Stimulated activated CD8-positive, alpha-beta memory T cell treated with anti-CD3 and anti-CD28 coated beads, Interleukin-15, amount 100 ng/mL, for 4 hours (primary cell): ENCODE data around the gene HOXB8.

ENCODE experiments used
- DNase-seq, 2 donors: peaks; one replicate each; pipeline ENCODE4 v3.0.0-alpha.2; 2020; ENCODE audit warnings: low read depth in 2 of 2

The HOXB8 gene

DNA sequence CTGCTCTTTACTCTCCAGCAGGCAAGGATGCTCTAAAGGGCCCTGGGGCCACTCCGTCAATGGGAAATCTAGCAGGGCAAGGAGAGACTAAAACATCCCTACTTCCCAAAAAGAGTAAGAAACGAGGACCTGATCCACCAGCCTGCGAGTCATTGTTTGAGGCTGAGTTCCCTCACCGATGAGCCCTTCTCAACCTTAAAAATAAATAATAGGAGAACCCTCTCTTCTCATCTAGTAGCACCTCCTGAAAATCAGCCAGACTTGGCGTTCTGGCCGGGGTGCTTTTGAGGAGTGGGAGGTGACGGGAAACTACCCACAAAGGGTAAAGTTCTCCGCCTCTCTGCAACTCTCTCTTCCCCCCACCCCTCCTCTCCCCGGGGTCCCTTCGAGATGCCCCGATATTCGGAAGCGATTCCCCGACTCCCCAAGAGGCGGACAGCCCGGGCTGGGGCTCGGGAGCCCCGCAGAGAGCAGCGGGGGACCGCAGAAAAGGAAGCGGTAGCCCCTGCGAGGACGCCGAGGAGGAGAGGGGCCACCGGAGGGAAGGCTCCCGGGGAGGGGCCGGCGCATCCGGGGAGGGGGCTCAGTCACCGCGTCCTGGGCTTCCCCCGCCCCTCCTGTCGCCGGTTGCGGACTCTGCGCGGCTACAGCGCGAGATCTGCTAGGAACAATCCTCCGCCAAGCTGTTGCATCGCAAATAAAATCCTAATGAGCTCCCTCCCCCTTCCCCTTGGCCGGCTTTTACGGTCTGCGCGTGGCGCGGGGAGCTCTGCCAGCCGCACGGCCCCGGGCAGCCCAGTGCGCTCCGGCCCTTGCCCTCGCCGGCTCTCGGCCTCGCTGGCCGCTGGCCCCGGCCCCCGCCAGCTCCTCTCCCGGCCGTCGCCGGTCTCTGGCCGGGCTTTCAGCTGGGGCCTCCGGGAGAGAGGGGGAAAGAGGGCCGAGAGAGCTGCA lies 9.7 kb upstream of the HOXB8 start:
- DNase-seq: no peak

DNA sequence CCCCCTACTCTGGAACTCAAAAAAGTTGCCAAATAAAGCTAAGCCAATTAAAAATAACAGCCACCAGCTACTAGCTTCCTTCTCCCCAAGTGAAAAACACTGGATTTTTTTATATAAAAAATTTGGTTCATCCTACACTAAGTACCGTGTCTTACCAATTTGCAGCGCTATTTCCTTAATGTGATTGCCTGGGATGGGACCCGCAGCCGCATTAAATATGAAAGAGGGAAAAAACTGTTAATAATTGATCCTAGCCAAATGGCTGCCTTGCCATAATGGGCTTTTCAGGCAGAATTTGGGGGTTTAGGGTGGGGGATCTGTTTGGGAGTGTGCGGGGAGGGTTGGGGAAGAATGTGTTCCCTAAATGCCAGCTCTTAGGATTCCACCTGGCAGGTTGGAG lies 9.0 kb upstream of the HOXB8 start:
- DNase-seq: no peak

DNA sequence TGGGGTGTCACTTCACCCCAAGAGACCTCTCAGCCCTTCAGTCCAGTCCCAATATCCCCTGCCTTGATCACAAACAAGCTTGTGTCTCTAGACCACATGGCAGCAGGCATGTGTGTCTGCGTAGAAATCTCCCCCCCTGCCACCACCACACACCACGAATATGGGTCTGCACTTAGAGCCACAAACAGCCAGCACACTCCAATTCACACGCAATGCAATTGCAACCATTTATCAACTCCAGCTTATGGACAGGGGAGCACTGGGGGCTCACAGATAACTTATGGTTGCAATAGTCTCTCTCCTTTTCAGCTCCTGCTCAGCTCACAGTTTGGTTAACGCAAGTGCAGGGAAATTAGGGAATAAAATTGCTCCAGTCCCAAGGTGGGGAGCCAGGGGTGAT lies 8.5 kb upstream of the HOXB8 start:
- no peak for DNase-seq

DNA sequence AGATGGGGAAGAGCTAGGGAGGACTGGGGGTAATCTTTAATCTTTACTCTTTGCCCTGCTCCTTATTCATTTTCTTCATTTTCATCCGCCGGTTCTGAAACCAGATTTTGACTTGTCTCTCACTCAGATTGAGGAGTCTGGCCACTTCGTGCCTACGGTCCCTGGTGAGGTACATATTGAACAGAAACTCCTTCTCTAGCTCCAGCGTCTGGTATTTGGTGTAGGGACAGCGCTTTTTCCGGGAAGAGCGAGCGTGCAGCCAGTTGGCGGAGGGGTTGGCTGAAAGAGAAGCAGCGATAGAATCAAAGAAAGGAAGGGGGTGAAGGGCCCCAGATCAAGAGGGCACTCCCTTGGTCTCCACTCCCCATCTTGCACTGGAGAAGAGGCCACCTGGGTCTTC lies 7.8 kb upstream of the HOXB8 start:
- DNase-seq: no peak

DNA sequence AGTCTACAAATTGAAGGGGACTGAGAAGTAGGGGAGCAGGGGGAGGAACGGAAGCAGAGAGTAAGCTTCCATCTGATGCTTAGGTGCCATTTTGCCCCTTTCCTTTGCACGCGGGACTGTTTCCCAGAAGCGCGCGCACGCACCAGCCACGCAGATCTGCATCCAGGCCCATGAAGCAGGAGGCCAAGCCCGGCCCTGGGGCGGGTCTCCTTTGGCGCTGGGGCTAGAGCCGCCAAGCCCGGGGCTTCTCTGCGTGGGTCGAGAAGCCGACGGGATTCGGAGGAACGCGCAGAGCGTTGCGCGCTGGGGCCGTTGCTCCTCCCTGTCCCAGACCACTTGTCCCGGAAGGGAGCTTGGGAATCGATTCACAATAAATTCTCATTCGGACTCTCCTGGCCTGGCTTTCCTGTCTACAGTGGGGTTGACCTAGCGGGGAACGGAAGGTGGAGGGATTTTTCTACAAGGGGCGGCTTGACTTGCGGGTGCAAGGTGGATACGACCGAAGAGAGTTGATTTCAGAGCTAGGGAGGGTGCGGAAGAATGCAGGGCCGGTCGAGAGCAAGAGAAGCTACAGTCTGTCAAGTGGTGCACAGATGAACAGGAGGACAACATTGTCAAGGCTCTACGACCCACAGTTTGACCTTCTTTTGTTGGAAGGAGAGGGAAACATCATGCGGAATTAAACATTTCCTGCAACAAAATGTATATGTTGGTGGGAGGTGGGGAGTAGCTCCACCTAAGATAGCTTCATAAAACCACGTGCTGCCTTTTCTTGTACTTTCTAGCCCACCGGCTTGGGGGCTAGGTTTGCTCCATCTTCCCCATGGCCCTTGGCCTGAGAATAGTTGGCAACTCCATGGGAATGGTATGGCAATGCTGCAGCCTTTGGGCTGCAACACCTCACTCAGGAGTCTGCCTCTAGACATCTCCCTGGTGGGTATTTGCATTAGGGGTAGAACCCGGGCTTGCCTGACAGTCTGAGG lies 6.6 kb upstream of the HOXB8 start:
- DNase-seq: no peak

DNA sequence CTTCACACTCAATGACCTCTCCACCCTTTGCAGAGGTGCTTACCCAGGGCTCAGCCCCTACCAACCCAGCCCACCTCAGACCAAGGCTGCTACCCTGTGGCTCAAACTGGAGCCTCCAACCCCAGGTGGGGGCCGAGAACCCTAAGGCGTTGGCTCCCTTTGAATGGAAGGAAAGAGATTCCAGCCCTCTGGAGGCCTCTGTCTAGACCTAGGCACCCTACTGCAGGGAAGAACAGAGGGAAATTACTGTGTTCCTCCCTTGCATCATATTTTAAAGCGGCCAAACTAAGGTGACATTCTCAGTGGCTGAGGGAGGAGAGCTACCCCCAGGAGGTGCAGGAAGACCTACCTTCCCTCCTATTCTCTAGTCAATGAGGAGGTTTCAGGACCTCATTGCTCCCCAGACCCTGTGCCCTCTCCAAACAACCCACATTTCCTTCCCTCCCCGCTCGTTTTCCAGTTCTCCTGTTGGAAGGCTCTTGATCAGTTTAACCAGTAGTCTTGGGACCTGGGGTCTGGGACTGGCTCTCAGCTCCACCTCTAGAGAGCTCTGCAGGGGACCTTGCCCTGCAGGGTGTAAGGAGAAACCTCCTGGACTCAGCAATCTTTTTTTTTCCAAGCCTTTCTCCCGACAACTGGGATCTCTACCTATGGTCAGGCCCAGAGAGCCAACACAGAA lies 5.5 kb upstream of the HOXB8 start:
- no peak for DNase-seq

DNA sequence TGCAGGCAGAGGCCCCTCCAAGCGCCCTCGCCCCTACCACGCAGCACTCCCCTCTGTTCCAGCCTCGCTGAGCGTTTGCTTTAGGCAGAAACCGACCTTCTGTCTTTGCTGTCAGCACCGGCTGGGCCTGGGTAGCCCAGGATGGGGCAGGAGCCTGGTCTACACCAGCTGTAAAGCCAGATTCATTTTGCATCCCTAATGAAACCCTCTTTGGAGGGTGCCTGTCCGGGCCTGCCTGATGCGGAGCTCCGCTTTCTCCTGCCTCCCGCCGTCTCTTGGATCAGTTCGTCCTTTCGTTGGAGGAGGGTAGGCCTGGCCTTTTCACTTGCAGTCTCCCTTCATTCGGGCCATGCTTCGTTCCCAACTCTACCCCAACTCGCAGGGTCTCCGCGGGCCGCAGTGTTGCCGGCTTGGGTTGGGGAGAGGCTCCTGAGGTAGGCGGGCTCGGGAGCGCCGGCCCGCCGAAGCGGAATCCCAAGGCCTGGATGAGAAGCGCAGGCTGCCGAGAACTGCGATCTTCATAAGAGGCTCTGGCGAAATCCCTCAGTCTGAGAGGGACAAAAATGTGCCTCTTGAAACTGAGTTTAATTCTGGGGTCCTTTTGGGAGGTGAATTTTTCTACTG lies 4.8 kb upstream of the HOXB8 start:
- no peak for DNase-seq

DNA sequence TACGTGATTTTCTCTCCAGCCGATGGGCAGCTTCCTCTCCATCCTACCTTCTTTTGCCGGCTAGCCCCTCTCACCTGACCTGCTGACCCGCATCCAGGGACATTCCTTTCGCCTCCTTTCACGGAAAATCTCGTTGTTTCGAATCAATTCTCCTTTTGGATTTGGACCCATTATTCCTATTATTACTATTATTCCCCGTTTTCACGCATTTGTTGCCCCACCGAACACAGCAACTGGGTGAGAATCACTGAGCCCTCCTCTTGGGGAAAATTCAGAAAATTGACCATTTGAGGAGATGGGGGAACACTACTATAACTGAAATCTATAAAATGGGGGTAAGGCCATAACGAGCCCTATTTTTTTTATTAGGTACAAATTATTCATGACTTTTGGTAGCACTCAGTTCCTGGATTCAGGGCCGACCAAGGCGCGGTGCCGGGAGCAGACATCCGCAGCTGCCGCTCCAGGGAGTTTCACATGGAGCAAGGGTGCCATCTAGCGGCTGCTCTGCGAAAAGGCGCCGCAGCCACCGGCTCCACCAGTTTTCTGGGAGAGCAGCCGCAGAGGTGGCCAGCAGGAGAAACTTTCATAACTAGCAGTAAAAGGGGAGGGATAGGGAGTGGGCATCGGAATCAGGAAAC lies 3.3 kb upstream of the HOXB8 start:
- DNase-seq: peak; percentile 53 to 60

DNA sequence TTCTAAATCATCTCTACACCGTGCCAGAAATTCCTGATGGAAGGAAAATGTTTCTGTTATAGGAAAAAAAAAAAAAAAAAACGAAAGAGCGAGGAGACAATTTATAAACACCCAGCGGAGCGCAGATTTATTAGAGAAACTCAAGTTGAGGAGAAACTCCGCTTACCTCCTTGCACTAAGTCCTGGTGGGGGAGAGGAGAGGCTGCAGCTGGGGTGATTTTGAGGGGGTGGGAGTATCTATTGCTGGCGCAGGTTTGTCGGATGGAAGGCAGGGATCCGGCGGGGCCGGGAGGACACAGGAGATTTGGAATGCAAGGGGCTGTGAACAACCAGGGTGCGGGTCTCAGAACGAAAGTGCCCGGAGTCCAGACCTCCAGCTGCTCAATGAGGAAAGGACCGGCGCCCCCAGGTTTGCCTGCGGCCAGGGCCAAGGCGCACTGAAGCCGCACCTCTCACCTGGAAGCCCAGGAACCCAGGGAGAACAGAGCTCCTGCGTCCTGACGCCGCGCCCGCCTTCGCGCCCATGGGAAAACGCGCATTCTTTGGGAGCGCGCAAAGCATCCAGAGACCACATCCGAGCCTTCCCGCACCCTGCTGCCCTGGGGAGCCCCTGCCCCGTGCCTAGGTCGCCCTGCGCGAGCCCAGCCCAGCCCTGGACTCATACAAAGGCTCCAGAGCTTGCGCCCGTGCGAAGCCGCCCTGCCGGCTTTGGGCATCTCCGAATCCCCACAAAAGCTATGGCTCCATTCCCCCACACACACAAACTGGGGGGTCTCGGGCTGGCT lies 2.6 kb upstream of the HOXB8 start:
- no peak for DNase-seq

DNA sequence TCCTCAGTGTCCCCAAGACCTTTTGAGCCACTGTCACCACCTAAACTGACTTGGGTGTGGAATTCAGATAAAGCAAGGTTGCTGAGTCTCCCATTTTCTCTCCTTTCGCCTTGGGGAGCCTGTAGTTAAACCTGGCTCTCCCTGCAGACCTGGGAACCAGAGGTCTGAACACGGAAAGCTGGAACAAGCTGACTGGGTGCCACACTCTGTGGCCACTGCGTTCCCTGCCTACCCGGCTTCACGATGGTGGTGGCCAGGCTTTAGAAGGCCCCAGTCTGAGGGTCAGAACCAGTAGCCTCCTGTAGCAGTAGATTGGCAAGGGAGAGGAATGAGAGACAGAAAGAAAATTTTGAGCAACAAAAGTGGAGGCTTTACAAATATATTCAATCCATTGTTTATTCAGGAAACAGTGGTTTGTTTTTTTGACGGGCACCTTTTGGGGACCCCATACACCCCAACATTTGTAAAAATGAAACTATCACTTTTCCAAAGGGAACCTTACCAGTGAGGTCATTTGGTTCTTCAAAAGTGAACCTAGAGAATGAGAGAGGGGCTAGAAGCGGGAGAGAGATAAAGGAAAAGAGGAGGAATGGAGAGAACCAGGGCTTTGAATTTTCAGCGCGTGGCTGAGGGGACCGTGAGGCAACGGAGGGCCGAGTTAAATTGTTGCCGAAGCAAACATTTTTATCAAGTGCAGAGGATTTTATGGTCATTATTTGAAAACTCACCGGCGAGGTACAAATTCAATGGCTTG lies 1.8 kb upstream of the HOXB8 start:
- no peak for DNase-seq

DNA sequence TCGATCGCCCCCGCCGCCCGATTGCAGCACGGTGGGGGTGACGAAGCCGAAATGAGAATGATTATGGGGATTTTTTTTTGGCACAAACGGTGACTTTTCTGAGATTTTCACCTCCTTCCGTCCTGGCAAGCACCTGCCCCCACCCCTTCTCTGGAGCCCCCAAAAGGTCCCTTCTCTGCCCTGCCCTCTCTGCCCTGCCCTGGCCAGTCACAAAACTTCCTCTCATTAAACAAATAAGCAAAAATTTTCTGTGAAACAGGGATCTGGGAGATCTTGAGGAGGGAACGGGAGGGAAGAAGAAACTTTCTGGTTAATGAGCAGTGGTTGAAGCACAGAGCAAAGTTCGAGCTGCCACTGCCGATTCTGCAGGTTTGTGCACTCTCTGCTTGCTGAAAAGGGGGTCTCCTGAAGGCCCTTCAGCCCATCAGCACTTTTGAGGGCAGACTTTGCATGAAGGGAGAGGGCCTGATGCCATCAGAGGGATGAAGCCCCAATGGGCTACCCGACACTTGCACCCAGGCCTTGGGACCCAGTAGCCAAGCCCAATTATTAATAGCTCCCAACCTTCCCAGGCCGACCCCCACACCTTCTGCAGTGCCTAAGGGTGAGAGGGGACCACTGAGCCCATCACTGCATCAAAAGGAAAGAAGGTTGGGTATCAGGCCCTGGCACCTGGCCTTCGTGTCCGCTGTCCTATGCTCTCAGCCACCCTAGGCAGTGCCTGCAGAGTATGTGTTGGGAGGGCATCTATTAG lies 1.0 kb upstream of the HOXB8 start:
- no peak for DNase-seq

DNA sequence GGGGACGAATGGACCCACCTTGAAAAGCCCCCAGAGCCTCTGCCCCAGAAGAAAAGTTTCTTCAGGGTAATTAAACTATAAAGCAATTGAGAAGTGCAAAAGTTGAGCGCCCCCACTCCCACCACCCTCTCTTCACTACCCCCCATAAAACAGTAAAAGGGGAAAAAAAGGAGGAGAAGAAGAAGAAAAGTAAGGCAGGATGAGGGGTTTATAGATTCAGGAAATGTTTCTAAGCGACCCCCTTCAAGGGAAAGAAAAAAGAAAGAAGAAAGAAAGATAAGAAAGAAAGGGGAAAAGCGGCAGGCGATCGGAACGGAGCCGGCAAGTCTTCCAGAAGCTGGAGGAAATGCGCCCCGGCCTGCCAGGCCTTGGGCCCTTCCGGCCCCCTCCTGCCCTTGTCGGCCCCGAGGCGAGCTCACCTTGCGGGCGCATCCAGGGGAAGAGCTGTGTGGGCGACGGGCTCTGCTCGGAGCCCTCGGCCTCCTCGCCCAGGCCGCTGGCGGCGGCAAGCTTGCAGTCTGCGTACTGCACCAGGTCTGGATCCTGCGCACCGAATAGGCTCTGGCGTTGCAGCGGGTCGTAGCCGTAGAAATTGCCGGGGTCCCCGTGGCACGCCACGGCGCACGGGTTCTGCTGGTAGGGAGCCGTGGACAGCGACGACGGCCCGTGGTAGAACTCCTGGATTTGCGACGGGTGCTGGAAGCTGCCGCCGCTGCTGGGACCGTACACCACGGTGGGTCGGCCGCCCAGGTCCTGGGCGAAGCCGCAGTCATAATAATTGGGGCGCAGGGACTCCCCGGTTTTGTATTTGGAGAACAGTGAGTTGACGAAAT lies 1.0 kb downstream of the HOXB8 start:
- DNase-seq: no peak

DNA sequence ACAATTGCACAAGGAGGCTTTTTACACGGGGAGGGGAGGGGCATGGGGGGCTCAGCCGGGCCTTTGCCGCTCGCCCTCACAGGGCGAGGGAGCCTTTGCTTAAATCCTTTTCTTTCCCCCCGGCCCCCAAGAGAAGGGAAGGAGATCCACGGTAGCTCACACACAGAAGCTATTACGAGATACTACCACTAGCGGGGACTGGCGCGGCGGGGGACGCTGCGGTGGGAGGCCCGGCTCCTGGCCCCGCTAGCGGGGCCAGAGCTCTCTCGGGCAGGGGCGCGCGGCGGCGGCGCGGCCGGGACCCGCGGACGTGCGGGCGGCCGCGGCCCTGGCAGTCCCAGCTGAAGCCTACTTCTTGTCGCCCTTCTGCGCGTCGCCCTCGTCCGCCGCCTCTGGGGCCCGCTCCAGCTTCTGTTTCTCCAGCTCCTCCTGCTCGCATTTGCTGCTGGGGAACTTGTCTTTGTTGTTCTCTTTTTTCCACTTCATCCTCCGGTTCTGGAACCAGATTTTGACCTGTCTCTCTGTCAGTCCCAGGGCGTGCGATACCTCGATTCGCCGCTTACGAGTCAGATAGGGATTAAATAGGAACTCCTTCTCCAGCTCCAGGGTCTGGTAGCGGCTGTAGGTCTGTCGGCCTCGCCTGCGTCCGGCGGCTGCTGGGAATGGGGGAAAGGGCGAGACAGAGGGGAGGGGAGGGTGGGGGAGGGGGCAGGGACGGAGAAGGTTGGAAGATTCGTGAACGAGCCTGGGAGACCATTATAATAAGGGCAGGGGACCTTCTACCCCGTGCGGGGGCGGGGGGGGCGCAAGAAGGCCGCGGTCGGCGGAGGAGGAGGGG lies 2.0 kb downstream of the HOXB8 start:
- DNase-seq: no peak

DNA sequence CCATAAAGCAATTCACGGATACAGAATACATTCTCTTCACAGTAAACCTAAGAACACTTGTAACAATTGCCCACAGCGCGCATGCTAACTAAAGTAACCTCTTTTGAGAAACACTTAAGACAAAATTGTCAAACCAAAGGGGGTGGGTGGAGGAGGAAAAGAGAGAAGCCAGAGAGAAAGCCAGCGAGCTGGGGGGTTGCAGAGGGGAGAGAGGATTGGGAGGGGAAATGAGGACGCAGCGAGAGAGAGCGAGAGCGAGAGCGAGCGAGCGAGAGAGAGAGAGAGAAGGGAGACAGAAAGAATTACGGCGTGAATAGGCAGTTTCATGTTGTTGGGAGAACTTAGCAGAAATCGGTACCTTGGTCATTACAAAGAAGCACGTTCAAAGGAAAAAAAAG lies 2.6 kb downstream of the HOXB8 start:
- no peak for DNase-seq

DNA sequence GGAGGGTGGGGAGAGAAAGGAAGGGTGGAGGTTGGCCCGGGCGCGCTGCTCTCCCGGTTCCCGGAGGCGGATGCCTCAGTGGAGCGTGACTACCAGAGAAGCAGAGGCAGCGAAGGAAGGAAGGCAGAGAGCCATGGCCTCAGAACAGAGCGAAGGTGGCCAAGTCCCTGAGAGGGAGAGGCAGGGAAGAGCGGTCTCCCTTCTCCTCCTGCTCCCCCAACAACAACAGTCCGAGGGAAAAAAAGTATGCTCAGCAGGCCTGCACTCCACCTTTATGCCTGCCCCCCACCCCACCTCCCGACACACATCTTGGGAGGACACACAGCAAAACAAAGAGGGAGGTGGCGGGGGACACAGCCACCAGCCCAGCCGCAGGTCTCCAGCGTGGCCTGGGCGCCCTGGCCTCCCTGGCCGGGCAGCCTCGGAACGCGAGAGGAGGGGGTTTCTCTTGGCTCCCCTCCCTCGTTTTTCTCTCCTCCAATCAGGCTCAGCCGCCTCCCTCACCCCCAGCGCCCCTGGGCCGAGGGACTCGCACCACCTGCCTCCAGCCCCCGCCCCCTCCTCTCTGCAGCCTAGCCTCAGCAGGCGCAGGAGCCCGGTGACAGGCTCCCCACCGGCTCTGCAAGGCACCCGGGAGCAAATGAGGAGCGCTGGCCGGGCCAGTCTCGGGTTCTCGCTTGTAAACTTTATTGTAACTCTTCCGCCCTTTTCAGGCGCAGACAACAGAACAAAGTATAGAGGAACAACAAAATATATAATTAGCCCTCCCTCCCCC lies 3.2 kb downstream of the HOXB8 start:
- no peak for DNase-seq

DNA sequence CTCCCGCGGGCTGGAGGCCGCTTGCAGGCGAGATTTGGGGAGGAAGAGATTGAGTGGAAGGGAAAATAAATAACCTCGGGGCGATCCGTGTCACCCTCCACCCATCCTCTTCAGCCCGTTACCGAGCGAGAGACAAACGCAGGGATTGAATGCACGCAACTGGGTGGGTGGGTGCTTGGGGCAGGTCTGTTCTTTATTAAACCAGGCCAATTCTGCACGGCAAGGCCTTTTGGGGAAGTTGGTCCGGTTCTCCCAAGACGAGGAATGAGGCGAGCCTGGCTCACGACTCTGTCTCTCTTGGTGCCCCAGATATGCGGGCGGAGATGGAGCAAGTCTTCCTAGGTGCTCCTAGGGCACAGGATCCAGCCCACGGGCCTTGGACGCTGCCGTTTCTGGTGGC lies 3.9 kb downstream of the HOXB8 start:
- no peak for DNase-seq
